Activated T-cell treated with anti-CD3 and anti-CD28 coated beads for 48 hours (primary cell): Measurements from ENCODE around the gene ZFY.
"Not testable (repeated sequence)": the region's sequence is repeated elsewhere in the genome, so short reads cannot be mapped to it uniquely, and the experiment has no call there.

ENCODE experiments used
- DNase-seq: peaks from one replicate; pipeline ENCODE4 v3.0.0-alpha.2; 2020; ENCODE audit warnings: low read depth

ZFY gene

GRCh38 chrY:2973110-2973751 lies 38.0 kb downstream of the ZFY start:
- DNase-seq: no peak

GRCh38 chrY:2979283-2979682 lies 44.1 kb downstream of the ZFY start:
- DNase-seq: no peak

- DNase-seq: no peak
Observed at GRCh38 chrY:2984491-2984890, 49.3 kb downstream of the ZFY start.

GRCh38 chrY:2987178-2987577 lies 52.0 kb downstream of the ZFY start:
- not testable (repeated sequence) for DNase-seq

GRCh38 chrY:2997369-2997768 lies 62.2 kb downstream of the ZFY start:
- DNase-seq: not testable (repeated sequence)

- no peak for DNase-seq
Observed at GRCh38 chrY:3002190-3002589, 67.0 kb downstream of the ZFY start.

GRCh38 chrY:3002680-3003515 lies 67.7 kb downstream of the ZFY start:
- DNase-seq: no peak

- DNase-seq: no peak
Observed at GRCh38 chrY:3003516-3003830, 68.3 kb downstream of the ZFY start.

- peak; percentile 5 for DNase-seq
Observed at GRCh38 chrY:3003846-3004245, 68.7 kb downstream of the ZFY start.

- DNase-seq: not testable (repeated sequence)
Observed at GRCh38 chrY:3006031-3006430, 70.8 kb downstream of the ZFY start.

- DNase-seq: no peak
Observed at GRCh38 chrY:3007967-3008366, 72.8 kb downstream of the ZFY start.

GRCh38 chrY:3012226-3012625 lies 77.0 kb downstream of the ZFY start:
- no peak for DNase-seq

- DNase-seq: no peak
Observed at GRCh38 chrY:3016594-3016993, 81.4 kb downstream of the ZFY start.

GRCh38 chrY:3018546-3018945 lies 83.4 kb downstream of the ZFY start:
- DNase-seq: no peak

GRCh38 chrY:3019584-3019983 lies 84.4 kb downstream of the ZFY start:
- no peak for DNase-seq

GRCh38 chrY:3021176-3021575 lies 86.0 kb downstream of the ZFY start:
- DNase-seq: no peak

- no peak for DNase-seq
Observed at GRCh38 chrY:3023606-3024005, 88.4 kb downstream of the ZFY start.

GRCh38 chrY:3025357-3025756 lies 90.2 kb downstream of the ZFY start:
- no peak for DNase-seq
